Vagina (tissue), 2 donors: ENCODE results near the gene NEDD4L.

ENCODE experiments used
- POLR2A ChIP-seq, 2 donors: fragments of 450-650 bp; IDR thresholded peaks; one replicate each; pipeline ENCODE4 v1.6.1; 2017; ENCODE audit warnings: antibody characterized with exemption in 2 of 2, mild to moderate bottlenecking in 2 of 2, moderate library complexity in 2 of 2
- POLR2AphosphoS5 ChIP-seq, 2 donors: sonication (generic); formaldehyde crosslinking; IDR thresholded peaks; one replicate each; pipeline ENCODE4 v1.9.0; 2017; ENCODE audit warnings: antibody characterized with exemption in 2 of 2, mild to moderate bottlenecking in 2 of 2, low read depth in 1 of 2; ENCODE audit not compliant: insufficient read depth in 1 of 2
- TF ChIP-seq, protein P1 (sequence below), 3 experiments: fragments of 450-650 bp in 2 of 3; fragments of 200-600 bp in 1 of 3; sonication (generic) in 1 of 3; IDR thresholded peaks; one replicate each; pipeline ENCODE4 v1.5.1; 2017 to 2019; ENCODE audit warnings: antibody characterized with exemption in 3 of 3, mild to moderate bottlenecking in 2 of 3, moderate library complexity in 2 of 3

DNA sequence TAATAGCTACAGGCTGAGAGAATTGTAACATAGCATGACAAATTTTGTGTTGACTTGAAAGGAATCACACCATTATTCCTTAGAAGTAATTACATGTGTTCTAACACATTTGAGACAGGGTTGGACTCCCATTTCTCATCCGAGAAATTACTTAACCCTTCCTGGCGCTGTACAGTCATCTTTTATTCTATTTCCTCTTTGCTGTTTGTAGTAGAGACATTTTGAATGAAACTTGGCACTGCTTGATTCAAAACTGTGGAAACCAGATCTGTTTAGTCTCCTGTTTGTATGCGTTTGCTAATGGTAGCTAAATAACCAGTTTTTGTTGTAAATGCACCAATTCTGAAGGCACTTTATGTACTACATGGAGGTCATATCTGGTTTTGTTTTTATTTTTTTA is 352.9 kb downstream of the NEDD4L start:
- TF ChIP-seq POLR2A (IDR thresholded peaks at IDR 0.05) (no peak), POLR2AphosphoS5 (IDR thresholded peaks at IDR 0.05; ENCODE audit: insufficient read depth in 1 of 2, low read depth in 1 of 2) (no peak)
- TF ChIP-seq, protein P1, sequence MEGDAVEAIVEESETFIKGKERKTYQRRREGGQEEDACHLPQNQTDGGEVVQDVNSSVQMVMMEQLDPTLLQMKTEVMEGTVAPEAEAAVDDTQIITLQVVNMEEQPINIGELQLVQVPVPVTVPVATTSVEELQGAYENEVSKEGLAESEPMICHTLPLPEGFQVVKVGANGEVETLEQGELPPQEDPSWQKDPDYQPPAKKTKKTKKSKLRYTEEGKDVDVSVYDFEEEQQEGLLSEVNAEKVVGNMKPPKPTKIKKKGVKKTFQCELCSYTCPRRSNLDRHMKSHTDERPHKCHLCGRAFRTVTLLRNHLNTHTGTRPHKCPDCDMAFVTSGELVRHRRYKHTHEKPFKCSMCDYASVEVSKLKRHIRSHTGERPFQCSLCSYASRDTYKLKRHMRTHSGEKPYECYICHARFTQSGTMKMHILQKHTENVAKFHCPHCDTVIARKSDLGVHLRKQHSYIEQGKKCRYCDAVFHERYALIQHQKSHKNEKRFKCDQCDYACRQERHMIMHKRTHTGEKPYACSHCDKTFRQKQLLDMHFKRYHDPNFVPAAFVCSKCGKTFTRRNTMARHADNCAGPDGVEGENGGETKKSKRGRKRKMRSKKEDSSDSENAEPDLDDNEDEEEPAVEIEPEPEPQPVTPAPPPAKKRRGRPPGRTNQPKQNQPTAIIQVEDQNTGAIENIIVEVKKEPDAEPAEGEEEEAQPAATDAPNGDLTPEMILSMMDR (IDR thresholded peaks at IDR 0.05) = no peak
